ENCODE data around the gene TTI1.
A peak's percentile ranks its signal among the peaks of the same experiment; 100 is the strongest.

Gene TTI1

GRCh38 chr20:37999526-38000263 is 33.6 kb downstream of the TTI1 start:
- no peak for TF ChIP-seq CTCF (IDR thresholded peaks at IDR 0.05; ENCODE audit: insufficient read depth, low read depth, low read length, missing control alignments)

GRCh38 chr20:37997516-37997915 is 35.7 kb downstream of the TTI1 start:
- TF ChIP-seq CTCF (IDR thresholded peaks at IDR 0.05; ENCODE audit: insufficient read depth, low read depth, low read length, missing control alignments): no peak
- no peak overlapping the region for H3K4me3 ChIP-seq (ENCODE audit: low read depth, low read length)
- DNase-seq (ENCODE audit: low read depth): no peak

More at GRCh38 chr20:37999526-38000263, 33.6 kb downstream of the TTI1 start:
- no peak overlapping the region for H3K4me3 ChIP-seq (ENCODE audit: low read depth, low read length)
- DNase-seq (ENCODE audit: low read depth): no peak

DNA sequence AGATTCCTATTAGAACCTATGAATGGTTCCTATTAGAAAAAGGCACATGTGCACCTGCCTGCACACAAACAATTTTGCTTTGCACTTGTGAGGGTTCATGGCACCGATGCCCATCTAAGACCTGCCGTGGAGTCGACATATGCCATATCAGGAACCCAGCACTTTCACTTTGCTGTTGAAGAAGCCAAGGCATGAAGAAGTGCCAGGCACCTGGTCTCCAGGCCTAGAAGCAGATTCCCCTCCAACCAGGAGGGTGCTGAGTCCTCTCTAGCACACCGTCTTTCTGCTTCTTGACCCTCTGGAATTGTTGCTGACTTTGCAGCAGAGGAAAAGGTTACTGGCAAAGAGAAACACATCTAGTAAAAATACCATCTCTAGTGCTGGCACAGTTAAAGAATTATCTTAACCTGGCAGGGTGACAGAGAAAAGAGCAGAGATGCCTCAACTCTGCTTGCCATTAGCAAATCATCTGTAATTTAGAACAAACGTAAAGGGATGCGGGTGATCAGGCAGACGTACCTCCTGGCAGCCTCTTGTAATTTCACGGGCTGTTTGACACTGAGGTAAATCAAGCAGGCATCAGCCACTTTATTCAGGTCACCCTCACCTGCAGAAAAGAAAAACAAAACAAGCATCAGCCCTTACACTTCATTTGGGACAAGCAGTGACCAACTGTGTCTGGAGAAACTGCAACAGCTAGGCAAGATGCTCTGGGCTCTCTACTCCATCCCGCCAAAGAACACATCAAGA is 37.2 kb downstream of the TTI1 start:
- no peak for TF ChIP-seq CTCF (IDR thresholded peaks at IDR 0.05; ENCODE audit: insufficient read depth, low read depth, low read length, missing control alignments)
- no peak overlapping the region for H3K4me3 ChIP-seq (ENCODE audit: low read depth, low read length)
- DNase-seq (ENCODE audit: low read depth): no peak

- DNase-seq (ENCODE audit: low read depth): no peak
- H3K4me3 ChIP-seq (ENCODE audit: low read depth, low read length): no peak overlapping the region
- no peak for TF ChIP-seq CTCF (IDR thresholded peaks at IDR 0.05; ENCODE audit: insufficient read depth, low read depth, low read length, missing control alignments)
These were observed 38.7 kb downstream of the TTI1 start for GRCh38 chr20:37994512-37994911.

DNA sequence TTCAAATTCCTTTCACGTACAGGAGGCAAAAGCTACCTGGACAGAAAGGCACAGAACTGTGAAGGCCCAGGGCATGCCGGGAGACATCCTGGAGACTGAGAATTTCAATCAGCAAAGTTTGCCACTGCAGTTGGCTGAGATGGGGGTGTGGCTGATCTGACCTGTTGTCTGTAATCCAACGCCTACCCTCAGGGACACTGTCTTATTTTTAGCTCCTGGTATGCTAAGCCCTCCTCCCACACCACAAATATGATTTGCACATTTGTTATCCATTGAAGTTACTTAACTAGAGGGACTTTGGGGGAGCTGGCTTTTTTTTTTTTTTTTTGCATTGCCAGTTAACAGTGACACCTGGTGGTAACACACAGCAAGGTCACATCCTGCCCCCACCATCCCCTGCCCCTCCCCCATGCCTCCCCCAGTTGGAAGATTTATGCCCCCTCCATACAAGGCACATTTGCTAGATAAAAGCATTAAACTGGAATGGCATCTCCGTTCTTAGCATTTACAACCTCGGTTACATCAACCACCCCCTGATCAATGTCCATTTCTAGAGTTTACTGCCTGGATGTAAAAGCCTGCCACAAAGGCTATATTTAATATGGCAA is 40.4 kb downstream of the TTI1 start:
- peak; percentile 59 for TF ChIP-seq CTCF (IDR thresholded peaks at IDR 0.05; ENCODE audit: insufficient read depth, low read depth, low read length, missing control alignments)
- H3K4me3 ChIP-seq (ENCODE audit: low read depth, low read length): no peak overlapping the region
- peak; percentile 52 for DNase-seq (ENCODE audit: low read depth)

DNA sequence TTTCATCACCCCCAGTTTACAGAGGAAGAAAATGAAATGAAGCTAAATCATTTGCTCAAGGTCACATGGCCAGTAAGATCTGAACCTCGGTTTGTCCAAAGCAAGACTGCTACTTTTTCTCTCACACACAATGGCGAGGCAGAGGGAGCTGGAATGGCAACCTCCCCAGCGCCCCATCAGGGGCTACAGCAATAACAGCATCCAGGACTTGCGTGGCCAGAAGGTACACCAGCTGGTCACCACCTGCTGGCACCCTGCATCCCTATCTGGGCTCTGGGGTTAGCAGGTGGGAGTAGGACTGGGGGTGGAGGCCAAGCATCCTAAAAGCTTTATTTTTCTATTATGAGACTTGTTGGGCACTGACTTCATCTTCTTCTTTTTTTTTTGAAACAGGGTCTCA is 41.3 kb downstream of the TTI1 start:
- no peak overlapping the region for H3K4me3 ChIP-seq (ENCODE audit: low read depth, low read length)
- TF ChIP-seq CTCF (IDR thresholded peaks at IDR 0.05; ENCODE audit: insufficient read depth, low read depth, low read length, missing control alignments): no peak
- DNase-seq (ENCODE audit: low read depth): no peak

Measured in GM12865 (cell line).